ENCODE results near the gene CAMKK1. TPM values are rescaled to one million over a fixed set of nuclear protein-coding genes. Genes with fewer than 3 reads are reported as not detected.
A peak's percentile ranks its signal among the peaks of the same experiment; 100 is the strongest.

Gene CAMKK1
- total RNA-seq, 1 donor, result 8.7 TPM

DNA sequence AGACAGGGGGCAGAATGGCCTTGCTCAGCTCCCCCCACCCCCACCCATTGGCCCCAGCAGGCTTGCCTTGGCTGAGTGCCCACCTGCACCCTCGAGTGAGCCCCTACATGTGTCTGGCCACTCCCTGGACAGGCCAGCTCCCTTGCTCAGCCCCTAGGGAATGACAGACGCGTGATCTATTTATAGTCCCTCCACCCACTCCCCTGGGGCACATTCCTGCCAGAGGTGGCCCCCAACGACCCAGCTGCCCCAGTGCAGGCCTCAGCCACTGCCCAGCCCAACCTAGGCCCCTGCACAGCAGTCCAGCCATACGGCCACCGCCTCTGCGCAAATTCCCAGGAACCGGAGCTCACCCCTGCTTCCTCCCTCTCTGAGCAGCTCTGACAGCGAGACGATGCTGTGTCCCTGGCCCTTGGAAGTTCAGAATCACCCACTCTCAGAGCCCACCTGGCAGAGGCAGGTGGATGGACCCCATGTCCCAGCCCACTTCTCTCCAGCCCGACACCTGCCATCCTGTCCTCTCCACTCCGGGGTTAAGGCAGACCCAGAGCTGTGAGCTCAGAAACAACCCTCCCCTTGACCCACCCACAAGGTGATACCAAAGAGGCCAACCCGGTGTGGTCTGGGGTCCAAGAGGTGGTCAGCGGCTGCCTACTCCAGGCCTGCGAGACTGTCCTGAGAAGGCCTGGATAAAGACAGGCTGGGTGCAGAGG, 34.9 kb upstream of the CAMKK1 start:
- Histone ChIP-seq H3K4me2 (ENCODE audit: insufficient read depth, low read length) (no peak overlapping the region), H3K36me3 (ENCODE audit: insufficient read depth, low read length) (no peaks in the 10 kb centered on the region), H2AFZ (ENCODE audit: low read length) (no peak overlapping the region), H3K79me2 (ENCODE audit: insufficient read depth, low read length) (no peaks in the 10 kb centered on the region), H3K4me3 (ENCODE audit: insufficient read depth, low read length) (no peak overlapping the region), H3K27ac (ENCODE audit: low read depth, low read length) (no peak overlapping the region), H3K27me3 (ENCODE audit: insufficient read depth, low read length) (peaks cover 3% of the 10 kb centered on the region), H4K20me1 (ENCODE audit: insufficient read depth, low read length) (no peaks in the 10 kb centered on the region), H3K9me3 (ENCODE audit: low read depth, low read length) (no peaks in the 10 kb centered on the region), H3K4me1 (ENCODE audit: insufficient read depth, low read length) (no peaks in the 10 kb centered on the region)
- TF ChIP-seq, protein P1, sequence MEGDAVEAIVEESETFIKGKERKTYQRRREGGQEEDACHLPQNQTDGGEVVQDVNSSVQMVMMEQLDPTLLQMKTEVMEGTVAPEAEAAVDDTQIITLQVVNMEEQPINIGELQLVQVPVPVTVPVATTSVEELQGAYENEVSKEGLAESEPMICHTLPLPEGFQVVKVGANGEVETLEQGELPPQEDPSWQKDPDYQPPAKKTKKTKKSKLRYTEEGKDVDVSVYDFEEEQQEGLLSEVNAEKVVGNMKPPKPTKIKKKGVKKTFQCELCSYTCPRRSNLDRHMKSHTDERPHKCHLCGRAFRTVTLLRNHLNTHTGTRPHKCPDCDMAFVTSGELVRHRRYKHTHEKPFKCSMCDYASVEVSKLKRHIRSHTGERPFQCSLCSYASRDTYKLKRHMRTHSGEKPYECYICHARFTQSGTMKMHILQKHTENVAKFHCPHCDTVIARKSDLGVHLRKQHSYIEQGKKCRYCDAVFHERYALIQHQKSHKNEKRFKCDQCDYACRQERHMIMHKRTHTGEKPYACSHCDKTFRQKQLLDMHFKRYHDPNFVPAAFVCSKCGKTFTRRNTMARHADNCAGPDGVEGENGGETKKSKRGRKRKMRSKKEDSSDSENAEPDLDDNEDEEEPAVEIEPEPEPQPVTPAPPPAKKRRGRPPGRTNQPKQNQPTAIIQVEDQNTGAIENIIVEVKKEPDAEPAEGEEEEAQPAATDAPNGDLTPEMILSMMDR (IDR thresholded peaks at IDR 0.05; ENCODE audit: extremely low read depth, low read depth, low read length), result no peak
- DNase-seq (ENCODE audit: insufficient read length, low spot score, missing footprints), result peak; percentile 66

- Histone ChIP-seq H3K36me3 (ENCODE audit: insufficient read depth, low read length) (no peaks in the 10 kb centered on the region), H3K9me3 (ENCODE audit: low read depth, low read length) (no peaks in the 10 kb centered on the region), H3K4me1 (ENCODE audit: insufficient read depth, low read length) (no peaks in the 10 kb centered on the region), H3K4me3 (ENCODE audit: insufficient read depth, low read length) (no peak overlapping the region), H2AFZ (ENCODE audit: low read length) (no peak overlapping the region), H3K4me2 (ENCODE audit: insufficient read depth, low read length) (no peak overlapping the region), H3K27ac (ENCODE audit: low read depth, low read length) (no peak overlapping the region), H3K27me3 (ENCODE audit: insufficient read depth, low read length) (peaks cover 3% of the 10 kb centered on the region), H3K79me2 (ENCODE audit: insufficient read depth, low read length) (no peaks in the 10 kb centered on the region), H4K20me1 (ENCODE audit: insufficient read depth, low read length) (no peaks in the 10 kb centered on the region)
- TF ChIP-seq, protein P1 (IDR thresholded peaks at IDR 0.05; ENCODE audit: extremely low read depth, low read depth, low read length), result no peak
- DNase-seq (ENCODE audit: insufficient read length, low spot score, missing footprints), result peak; percentile 76
These were observed 34.2 kb upstream of the CAMKK1 start for GRCh38 chr17:3926860-3927627.

GRCh38 chr17:3925684-3926485, 33.0 kb upstream of the CAMKK1 start:
- TF ChIP-seq, protein P1 (IDR thresholded peaks at IDR 0.05; ENCODE audit: extremely low read depth, low read depth, low read length), result no peak
- Histone ChIP-seq H3K36me3 (ENCODE audit: insufficient read depth, low read length) (no peaks in the 10 kb centered on the region), H3K79me2 (ENCODE audit: insufficient read depth, low read length) (no peaks in the 10 kb centered on the region), H2AFZ (ENCODE audit: low read length) (no peak overlapping the region), H3K4me1 (ENCODE audit: insufficient read depth, low read length) (no peaks in the 10 kb centered on the region), H4K20me1 (ENCODE audit: insufficient read depth, low read length) (no peaks in the 10 kb centered on the region), H3K4me3 (ENCODE audit: insufficient read depth, low read length) (no peak overlapping the region), H3K4me2 (ENCODE audit: insufficient read depth, low read length) (no peak overlapping the region), H3K27me3 (ENCODE audit: insufficient read depth, low read length) (peaks cover 3% of the 10 kb centered on the region), H3K9me3 (ENCODE audit: low read depth, low read length) (no peaks in the 10 kb centered on the region), H3K27ac (ENCODE audit: low read depth, low read length) (no peak overlapping the region)
- peak; percentile 68 for DNase-seq (ENCODE audit: insufficient read length, low spot score, missing footprints)
